SU-DHL-6 (cell line): ENCODE measurements around the gene TULP4.
"Not testable (repeated sequence)": the region's sequence is repeated elsewhere in the genome, so short reads cannot be mapped to it uniquely, and the experiment has no call there.

Experiments used
- H2AFZ ChIP-seq: fragments of 200-600 bp; sonication (generic); 2 replicates; pipeline ENCODE4 v1.6.1; 2014; ENCODE audit warnings: low read depth, mild to moderate bottlenecking, moderate library complexity, mixed read lengths, antibody characterized with exemption, low read length; ENCODE audit not compliant: severe bottlenecking
- H3F3A ChIP-seq: fragments of 200-600 bp; shearing (Covaris generic); 2 replicates; pipeline ENCODE4 v1.6.0; 2016; ENCODE audit warnings: antibody characterized with exemption, mild to moderate bottlenecking; ENCODE audit not compliant: insufficient read depth
- H3K27ac ChIP-seq: fragments of 200-600 bp; sonication (generic); 2 replicates; pipeline ENCODE4 v1.5.1; 2016; ENCODE audit warnings: low read depth, mild to moderate bottlenecking, low read length, moderate library complexity, mixed read lengths
- H3K27me3 ChIP-seq: fragments of 200-600 bp; sonication (generic), shearing (Covaris generic); 2 replicates; pipeline ENCODE4 v1.6.0; 2014; ENCODE audit warnings: mild to moderate bottlenecking, low read length
- H3K36me3 ChIP-seq: fragments of 200-600 bp; sonication (generic); 2 replicates; pipeline ENCODE4 v1.6.1; 2014; ENCODE audit warnings: mild to moderate bottlenecking, low read length, mixed read lengths
- H3K4me2 ChIP-seq: fragments of 300-600, 200-600 bp; shearing (Covaris generic), sonication (generic); 2 replicates; pipeline ENCODE4 v1.6.0; 2014; ENCODE audit warnings: low read length, low read depth, mild to moderate bottlenecking; ENCODE audit not compliant: poor library complexity, severe bottlenecking
- H3K4me3 ChIP-seq: fragments of 200-600 bp; sonication (generic); 2 replicates; pipeline ENCODE4 v1.5.1; 2014; ENCODE audit warnings: antibody characterized with exemption, low read length, mild to moderate bottlenecking, mixed read lengths; ENCODE audit not compliant: insufficient read depth, poor library complexity, severe bottlenecking
- H3K79me2 ChIP-seq: fragments of 200-600 bp; sonication (generic); 2 replicates; pipeline ENCODE4 v1.6.1; 2014; ENCODE audit warnings: mild to moderate bottlenecking, low read length, moderate library complexity; ENCODE audit not compliant: insufficient read depth
- H3K9ac ChIP-seq: fragments of 200-600 bp; sonication (generic); 2 replicates; pipeline ENCODE4 v1.7.0; 2014; ENCODE audit warnings: mild to moderate bottlenecking, low read length
- H3K9me2 ChIP-seq: fragments of 200-600 bp; sonication (generic); replicated peaks from 2 replicates; pipeline ENCODE4 v1.6.1; 2014; ENCODE audit warnings: low read length; ENCODE audit not compliant: insufficient read depth
- H3K9me3 ChIP-seq: fragments of 200-600 bp; sonication (generic); 2 replicates; pipeline ENCODE4 v1.6.1; 2014; ENCODE audit warnings: low read length, mixed read lengths; ENCODE audit not compliant: insufficient read depth
- H4K20me1 ChIP-seq: fragments of 200-600 bp; sonication (generic); 2 replicates; pipeline ENCODE4 v1.6.1; 2014; ENCODE audit warnings: low read depth, mild to moderate bottlenecking, antibody characterized with exemption, low read length, moderate library complexity, mixed read lengths
- EZH2phosphoT487 ChIP-seq: fragments of 200-600 bp; sonication (generic), shearing (Covaris generic); conservative IDR thresholded peaks from 2 replicates; pipeline ENCODE4 v1.6.1; 2018; ENCODE audit warnings: mild to moderate bottlenecking, antibody characterized with exemption, low read length, moderate library complexity, mixed read lengths
- TF ChIP-seq, protein P1 (sequence below): fragments of 200-600 bp; sonication (generic); IDR thresholded peaks from one replicate; pipeline ENCODE4 v1.5.1; 2017; ENCODE audit warnings: antibody characterized with exemption, mild to moderate bottlenecking, low read length, moderate library complexity; ENCODE audit not compliant: insufficient read depth, poor library complexity, severe bottlenecking

Gene TULP4

DNA sequence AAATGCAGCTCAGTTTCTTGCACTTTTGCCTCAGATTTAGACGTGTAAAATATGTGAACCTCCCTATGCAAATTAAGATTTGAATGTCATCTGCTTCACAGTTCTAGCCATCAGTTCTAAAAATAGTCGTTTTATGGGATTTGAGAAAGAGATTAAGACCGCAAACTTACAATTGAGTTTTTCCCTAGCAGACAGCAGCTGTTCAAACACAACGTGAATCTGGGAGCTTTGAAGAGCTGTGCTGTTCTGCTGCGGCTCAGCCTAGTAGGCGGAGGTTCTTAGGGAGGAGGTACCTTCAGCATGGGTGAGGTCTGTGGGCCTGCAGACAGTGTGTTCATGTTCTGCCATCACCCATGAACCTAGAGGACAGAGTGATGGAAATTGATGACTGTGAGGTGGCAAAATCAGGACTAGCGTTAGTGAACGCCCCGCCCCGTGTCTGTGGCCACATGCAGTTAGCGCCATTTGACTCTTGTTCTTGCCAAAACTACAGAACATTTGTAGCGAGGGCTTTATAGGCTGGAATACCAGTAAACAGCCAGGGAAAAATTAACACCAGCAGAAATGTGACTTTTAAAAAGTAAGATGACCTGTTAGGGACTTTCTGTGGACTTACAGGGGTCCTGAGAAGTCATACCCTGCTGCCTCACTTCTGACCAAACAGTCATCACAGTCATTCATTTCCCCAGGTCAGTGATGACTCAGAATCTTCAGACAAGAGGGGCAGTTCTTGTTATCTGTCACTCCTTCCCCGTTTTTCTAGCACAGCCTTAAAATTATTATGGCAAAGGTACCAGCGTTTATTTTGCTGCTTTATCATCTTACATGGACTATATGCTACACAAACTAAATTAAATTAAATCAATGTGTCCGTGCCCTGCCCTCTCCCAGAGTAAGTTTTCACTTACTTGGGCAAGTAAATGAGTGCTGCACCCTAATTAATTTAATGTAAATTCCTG, 163.4 kb downstream of the TULP4 start:
- TF ChIP-seq, protein P1, sequence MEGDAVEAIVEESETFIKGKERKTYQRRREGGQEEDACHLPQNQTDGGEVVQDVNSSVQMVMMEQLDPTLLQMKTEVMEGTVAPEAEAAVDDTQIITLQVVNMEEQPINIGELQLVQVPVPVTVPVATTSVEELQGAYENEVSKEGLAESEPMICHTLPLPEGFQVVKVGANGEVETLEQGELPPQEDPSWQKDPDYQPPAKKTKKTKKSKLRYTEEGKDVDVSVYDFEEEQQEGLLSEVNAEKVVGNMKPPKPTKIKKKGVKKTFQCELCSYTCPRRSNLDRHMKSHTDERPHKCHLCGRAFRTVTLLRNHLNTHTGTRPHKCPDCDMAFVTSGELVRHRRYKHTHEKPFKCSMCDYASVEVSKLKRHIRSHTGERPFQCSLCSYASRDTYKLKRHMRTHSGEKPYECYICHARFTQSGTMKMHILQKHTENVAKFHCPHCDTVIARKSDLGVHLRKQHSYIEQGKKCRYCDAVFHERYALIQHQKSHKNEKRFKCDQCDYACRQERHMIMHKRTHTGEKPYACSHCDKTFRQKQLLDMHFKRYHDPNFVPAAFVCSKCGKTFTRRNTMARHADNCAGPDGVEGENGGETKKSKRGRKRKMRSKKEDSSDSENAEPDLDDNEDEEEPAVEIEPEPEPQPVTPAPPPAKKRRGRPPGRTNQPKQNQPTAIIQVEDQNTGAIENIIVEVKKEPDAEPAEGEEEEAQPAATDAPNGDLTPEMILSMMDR = no peak
- no peak for TF ChIP-seq EZH2phosphoT487
- no peak overlapping the region for H3K27ac ChIP-seq
- H3K27me3 ChIP-seq = no peaks in the 10 kb centered on the region
- H3K9me3 ChIP-seq = no peaks in the 10 kb centered on the region
- H2AFZ ChIP-seq = no peak overlapping the region
- H3K4me2 ChIP-seq = no peak overlapping the region
- H3K9me2 ChIP-seq = no peaks in the 10 kb centered on the region
- 0 out of 2 replicates have a peak, but pooled peaks cover 4% of the 10 kb centered on the region for H3K36me3 ChIP-seq
- H3F3A ChIP-seq = no peaks in the 10 kb centered on the region
- H3K79me2 ChIP-seq = no peaks in the 10 kb centered on the region
- H3K4me3 ChIP-seq = no peak overlapping the region
- no peak overlapping the region for H3K9ac ChIP-seq
- no peaks in the 10 kb centered on the region for H4K20me1 ChIP-seq

DNA sequence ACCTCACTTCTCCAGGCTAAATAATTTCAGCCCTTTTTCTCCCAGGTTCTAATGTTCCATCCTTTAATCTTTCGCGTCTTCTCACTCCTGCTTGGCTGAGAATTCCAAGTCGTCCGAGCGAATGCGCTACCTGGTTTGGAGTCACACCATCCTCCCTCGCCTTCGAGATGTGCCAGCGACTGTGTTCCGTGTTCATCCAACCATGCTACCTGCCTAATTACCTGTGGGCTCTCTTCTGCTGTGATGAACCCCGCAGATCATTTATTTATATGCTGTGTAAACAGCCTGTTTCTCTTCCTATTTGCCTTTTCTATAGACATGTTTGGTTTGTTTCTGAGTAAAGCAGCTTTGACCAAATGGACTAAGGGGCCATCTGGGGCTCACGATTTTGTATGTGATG, 164.1 kb downstream of the TULP4 start:
- Histone ChIP-seq H2AFZ (no peak overlapping the region), H3K9me3 (no peaks in the 10 kb centered on the region), H3K27ac (no peak overlapping the region), H3K27me3 (no peaks in the 10 kb centered on the region), H3K36me3 (0 out of 2 replicates have a peak, but pooled peaks cover 4% of the 10 kb centered on the region), H4K20me1 (no peaks in the 10 kb centered on the region), H3K79me2 (no peaks in the 10 kb centered on the region), H3F3A (no peaks in the 10 kb centered on the region), H3K9me2 (no peaks in the 10 kb centered on the region), H3K4me3 (no peak overlapping the region), H3K9ac (no peak overlapping the region), H3K4me2 (no peak overlapping the region)
- TF ChIP-seq, protein P1 = no peak
- no peak for TF ChIP-seq EZH2phosphoT487

DNA sequence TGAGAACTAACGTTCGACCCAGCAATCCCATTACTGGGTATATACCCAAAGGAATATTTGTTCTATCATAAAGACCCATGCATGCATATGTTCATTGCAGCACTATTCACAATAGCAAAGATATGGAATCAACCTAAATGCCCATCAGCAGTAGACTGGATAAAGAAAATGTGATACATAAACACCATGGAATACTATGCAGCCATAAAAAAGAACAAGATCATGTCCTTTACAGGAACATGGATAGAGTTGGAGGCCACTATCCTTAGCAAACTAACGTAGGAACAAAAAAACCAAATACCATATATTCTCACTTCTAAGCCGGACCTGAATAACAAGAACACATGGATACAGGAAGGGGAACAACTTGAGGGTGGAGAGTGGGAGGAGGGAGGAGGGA, 165.5 kb downstream of the TULP4 start:
- H3K27me3 ChIP-seq, H3F3A ChIP-seq, H3K79me2 ChIP-seq, H2AFZ ChIP-seq, H3K9ac ChIP-seq, H3K4me3 ChIP-seq, H3K36me3 ChIP-seq, H3K27ac ChIP-seq, H3K9me3 ChIP-seq, H3K4me2 ChIP-seq, H4K20me1 ChIP-seq, H3K9me2 ChIP-seq: not testable (repeated sequence)

DNA sequence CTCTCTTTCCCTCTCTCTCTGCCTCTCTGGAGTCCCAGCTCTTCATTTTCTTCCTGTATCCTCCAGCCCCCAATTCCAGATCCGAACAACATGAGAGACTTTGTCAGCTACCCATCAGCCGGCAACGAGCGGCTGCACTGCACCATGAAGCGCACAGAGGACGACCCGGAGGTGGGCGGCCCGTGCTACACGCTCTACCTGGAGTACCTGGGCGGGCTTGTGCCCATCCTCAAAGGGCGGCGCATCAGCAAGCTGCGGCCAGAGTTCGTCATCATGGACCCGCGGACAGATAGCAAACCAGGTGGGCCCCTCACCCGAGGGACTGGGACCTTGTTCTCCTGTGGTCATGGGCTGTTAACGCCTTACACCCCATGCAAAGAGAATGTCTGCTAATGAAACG, 168.7 kb downstream of the TULP4 start:
- H3K4me3 ChIP-seq = no peak overlapping the region
- no peak overlapping the region for H3K27ac ChIP-seq
- H3K79me2 ChIP-seq = no peaks in the 10 kb centered on the region
- H3K9me3 ChIP-seq = no peaks in the 10 kb centered on the region
- H3K36me3 ChIP-seq = peaks cover 4% of the 10 kb centered on the region; the same call in 1 of the 2 replicates
- H3K9me2 ChIP-seq = no peaks in the 10 kb centered on the region
- no peak overlapping the region for H3K4me2 ChIP-seq
- no peak overlapping the region for H3K9ac ChIP-seq
- no peaks in the 10 kb centered on the region for H4K20me1 ChIP-seq
- no peak overlapping the region for H2AFZ ChIP-seq
- H3F3A ChIP-seq = no peaks in the 10 kb centered on the region
- H3K27me3 ChIP-seq = no peaks in the 10 kb centered on the region
- no peak for TF ChIP-seq EZH2phosphoT487
- TF ChIP-seq, protein P1 = no peak
